GM08714 (cell line): ENCODE data around the gene ZBTB47.

ENCODE experiments used
- H3K4me3 ChIP-seq: fragments of 200-500 bp; sonication (Bioruptor generic); 2 replicates; pipeline ENCODE4 v1.5.1; 2014; ENCODE audit warnings: mild to moderate bottlenecking, low read length, inconsistent platforms
- ZNF274 ChIP-seq: IDR thresholded peaks from 2 replicates; pipeline ENCODE4 v1.6.1; 2012; ENCODE audit warnings: mild to moderate bottlenecking, low read depth, low read length

ZBTB47 gene

GRCh38 chr3:42691816-42692666 is 38.5 kb downstream of the ZBTB47 start:
- no peak for TF ChIP-seq ZNF274
- no peak overlapping the region for H3K4me3 ChIP-seq

- H3K4me3 ChIP-seq, result no peak overlapping the region
- TF ChIP-seq ZNF274, result no peak
Measured at GRCh38 chr3:42692667-42693529, 39.4 kb downstream of the ZBTB47 start.

- H3K4me3 ChIP-seq, result no peak overlapping the region
- TF ChIP-seq ZNF274, result no peak
Measured at GRCh38 chr3:42693530-42693930, 40.0 kb downstream of the ZBTB47 start.

GRCh38 chr3:42694366-42694765 is 40.9 kb downstream of the ZBTB47 start:
- no peak overlapping the region for H3K4me3 ChIP-seq
- TF ChIP-seq ZNF274, result no peak

- TF ChIP-seq ZNF274, result no peak
- no peak overlapping the region for H3K4me3 ChIP-seq
Measured at GRCh38 chr3:42696356-42697288, 43.1 kb downstream of the ZBTB47 start.

GRCh38 chr3:42697289-42698051 is 44.0 kb downstream of the ZBTB47 start:
- no peak for TF ChIP-seq ZNF274
- H3K4me3 ChIP-seq, result no peak overlapping the region

GRCh38 chr3:42698216-42698910 is 44.9 kb downstream of the ZBTB47 start:
- no peak for TF ChIP-seq ZNF274
- no peak overlapping the region for H3K4me3 ChIP-seq

GRCh38 chr3:42698911-42699230 is 45.4 kb downstream of the ZBTB47 start:
- no peak for TF ChIP-seq ZNF274
- no peak overlapping the region for H3K4me3 ChIP-seq

GRCh38 chr3:42699511-42699971 is 46.0 kb downstream of the ZBTB47 start:
- no peak overlapping the region for H3K4me3 ChIP-seq
- no peak for TF ChIP-seq ZNF274

GRCh38 chr3:42700366-42701288 is 47.1 kb downstream of the ZBTB47 start:
- no peak for TF ChIP-seq ZNF274
- H3K4me3 ChIP-seq, result no peak overlapping the region

- H3K4me3 ChIP-seq, result no peak overlapping the region
- TF ChIP-seq ZNF274, result no peak
Measured at GRCh38 chr3:42701371-42702065, 48.0 kb downstream of the ZBTB47 start.
